DOHH2 (cell line): ENCODE data around the gene RAET1G.
"Not testable (repeated sequence)": the region's sequence is repeated elsewhere in the genome, so short reads cannot be mapped to it uniquely, and the experiment has no call there.

Experiments
- H3F3A ChIP-seq: fragments of 200-600 bp; sonication (generic), shearing (Covaris generic); 2 replicates; pipeline ENCODE4 v1.6.0; 2016; ENCODE audit warnings: antibody characterized with exemption, mild to moderate bottlenecking; ENCODE audit not compliant: control insufficient read depth, insufficient read depth
- H3K27ac ChIP-seq: fragments of 200-600 bp; sonication (generic); 2 replicates; pipeline ENCODE4 v1.5.1; 2014; ENCODE audit warnings: low read depth, mild to moderate bottlenecking, low read length, moderate library complexity
- H3K27me3 ChIP-seq: fragments of 200-600 bp; sonication (generic); 2 replicates; pipeline ENCODE4 v1.6.1; 2014; ENCODE audit warnings: mild to moderate bottlenecking, low read length, mixed read lengths; ENCODE audit not compliant: control insufficient read depth
- H3K36me3 ChIP-seq: fragments of 200-600 bp; sonication (generic); 2 replicates; pipeline ENCODE4 v1.6.1; 2014; ENCODE audit warnings: mild to moderate bottlenecking, low read length, moderate library complexity, mixed read lengths; ENCODE audit not compliant: control insufficient read depth
- H3K4me1 ChIP-seq: fragments of 200-600 bp; sonication (generic); 2 replicates; pipeline ENCODE4 v1.6.1; 2014; ENCODE audit warnings: mild to moderate bottlenecking, low read length, mixed read lengths; ENCODE audit not compliant: control insufficient read depth
- H3K4me2 ChIP-seq: fragments of 200-600 bp; sonication (generic); 2 replicates; pipeline ENCODE4 v1.6.0; 2014; ENCODE audit warnings: mild to moderate bottlenecking, low read length, moderate library complexity
- H3K4me3 ChIP-seq: fragments of 200-600 bp; sonication (generic); 2 replicates; pipeline ENCODE4 v1.5.1; 2014; ENCODE audit warnings: mild to moderate bottlenecking, low read length, mixed read lengths
- H3K79me2 ChIP-seq: fragments of 200-600 bp; sonication (generic); 2 replicates; pipeline ENCODE4 v1.6.1; 2014; ENCODE audit warnings: mild to moderate bottlenecking, low read length, mixed read lengths; ENCODE audit not compliant: control insufficient read depth
- H3K9me2 ChIP-seq: fragments of 200-600 bp; sonication (generic); replicated peaks from 2 replicates; pipeline ENCODE4 v1.6.1; 2014; ENCODE audit warnings: mild to moderate bottlenecking, low read length, mixed read lengths; ENCODE audit not compliant: control insufficient read depth
- H3K9me3 ChIP-seq: fragments of 200-600 bp; sonication (generic); 2 replicates; pipeline ENCODE4 v1.6.1; 2014; ENCODE audit warnings: antibody characterized with exemption, low read length, mixed read lengths; ENCODE audit not compliant: control insufficient read depth, insufficient read depth
- H4K20me1 ChIP-seq: fragments of 200-600 bp; sonication (generic); 2 replicates; pipeline ENCODE4 v1.6.0; 2014; ENCODE audit warnings: low read depth, mild to moderate bottlenecking, antibody characterized with exemption, low read length, moderate library complexity; ENCODE audit not compliant: control insufficient read depth, insufficient read depth
- CTCF ChIP-seq: fragments of 200-600 bp; sonication (generic); IDR thresholded peaks from one replicate; pipeline ENCODE4 v1.5.1; 2014; ENCODE audit warnings: antibody characterized with exemption, mild to moderate bottlenecking, low read depth, low read length; ENCODE audit not compliant: poor library complexity, severe bottlenecking
- EZH2phosphoT487 ChIP-seq: fragments of 200-600 bp; sonication (generic); IDR thresholded peaks from 2 replicates; pipeline ENCODE4 v1.6.1; 2017; ENCODE audit warnings: borderline replicate concordance, mild to moderate bottlenecking, antibody characterized with exemption, low read length, moderate library complexity, mixed read lengths

RAET1G gene

GRCh38 chr6:149895048-149895590, 27.8 kb downstream of the RAET1G start:
- Histone ChIP-seq H3K27ac (no peak overlapping the region), H3K4me3 (no peak overlapping the region), H3K79me2 (no peaks in the 10 kb centered on the region), H4K20me1 (no peaks in the 10 kb centered on the region), H3K9me3 (peaks cover 3% of the 10 kb centered on the region; the same call in 1 of the 2 replicates), H3K36me3 (no peaks in the 10 kb centered on the region), H3K27me3 (no peaks in the 10 kb centered on the region; the same call in 1 of the 2 replicates), H3K9me2 (no peaks in the 10 kb centered on the region), H3K4me1 (peaks cover 29% of the 10 kb centered on the region), H3F3A (no peaks in the 10 kb centered on the region), H3K4me2 (no peak overlapping the region)
- TF ChIP-seq CTCF: no peak
- TF ChIP-seq EZH2phosphoT487: no peak

- Histone ChIP-seq H3K4me1 (peaks cover 29% of the 10 kb centered on the region), H3K4me2 (0 out of 2 replicates have a peak overlapping the region, but pooled peaks have one; percentile 27)
- not testable (repeated sequence) for H4K20me1 ChIP-seq, H3K79me2 ChIP-seq, H3K36me3 ChIP-seq, H3K4me3 ChIP-seq, H3K9me3 ChIP-seq, H3K27me3 ChIP-seq, H3F3A ChIP-seq, H3K9me2 ChIP-seq, H3K27ac ChIP-seq
These were observed 31.1 kb downstream of the RAET1G start for GRCh38 chr6:149891864-149892263.

- H3K9me2 ChIP-seq: no peaks in the 10 kb centered on the region
- H3K79me2 ChIP-seq: no peaks in the 10 kb centered on the region
- no peaks in the 10 kb centered on the region for H4K20me1 ChIP-seq
- H3K36me3 ChIP-seq: no peaks in the 10 kb centered on the region
- H3K4me1 ChIP-seq: peaks cover 29% of the 10 kb centered on the region
- H3K4me2 ChIP-seq: no peak overlapping the region
- H3K27me3 ChIP-seq: no peaks in the 10 kb centered on the region; the same call in 1 of the 2 replicates
- H3K9me3 ChIP-seq: peaks cover 3% of the 10 kb centered on the region; the same call in 1 of the 2 replicates
- H3K4me3 ChIP-seq: no peak overlapping the region
- H3K27ac ChIP-seq: no peak overlapping the region
- TF ChIP-seq EZH2phosphoT487 (no peak), CTCF (no peak)
- no peaks in the 10 kb centered on the region for H3F3A ChIP-seq
These were observed 31.7 kb downstream of the RAET1G start for GRCh38 chr6:149891259-149891658.

- no peaks in the 10 kb centered on the region; the same call in 1 of the 2 replicates for H3K27me3 ChIP-seq
- no peak for TF ChIP-seq CTCF
- TF ChIP-seq EZH2phosphoT487: no peak
- peaks cover 3% of the 10 kb centered on the region; the same call in 1 of the 2 replicates for H3K9me3 ChIP-seq
- no peaks in the 10 kb centered on the region for H3K36me3 ChIP-seq
- H3K27ac ChIP-seq: no peak overlapping the region
- H3K79me2 ChIP-seq: no peaks in the 10 kb centered on the region
- H3K9me2 ChIP-seq: no peaks in the 10 kb centered on the region
- no peak overlapping the region for H3K4me3 ChIP-seq
- no peaks in the 10 kb centered on the region for H4K20me1 ChIP-seq
- H3K4me2 ChIP-seq: no peak overlapping the region
- H3K4me1 ChIP-seq: peaks cover 28% of the 10 kb centered on the region
- no peaks in the 10 kb centered on the region for H3F3A ChIP-seq
These were observed 32.3 kb downstream of the RAET1G start for GRCh38 chr6:149890629-149891045.
